ENCODE data around the gene POR.

POR gene

GRCh38 chr7:75985518-75986146 is 70.7 kb downstream of the POR start:
- CTCF ChIA-PET, result interaction anchor here (1.9 kb wide), 1 partner anchor 119 kb away, joined by 6 read pairs; no protein-coding TSS in a partner anchor
- POLR2A ChIA-PET, result no interaction called here
- no peak for TF ChIP-seq L3MBTL2 (conservative IDR thresholded peaks at IDR 0.05)
- no peak for TF ChIP-seq HDGF (IDR thresholded peaks at IDR 0.05; ENCODE audit: borderline replicate concordance)
- no peak for TF ChIP-seq CTBP1 (IDR thresholded peaks at IDR 0.05; ENCODE audit: borderline replicate concordance)
- TF ChIP-seq ARNT (IDR thresholded peaks at IDR 0.05), result no peak
- TF ChIP-seq SP1 (IDR thresholded peaks at IDR 0.05), result no peak
- TF ChIP-seq BHLHE40 (IDR thresholded peaks at IDR 0.05; ENCODE audit: borderline replicate concordance), result no peak
- no peak for TF ChIP-seq FOXA1 (IDR thresholded peaks at IDR 0.05)
- TF ChIP-seq NFRKB (IDR thresholded peaks at IDR 0.05), result no peak
- TF ChIP-seq LEF1 (IDR thresholded peaks at IDR 0.05; ENCODE audit: borderline replicate concordance), result no peak
- no peak for TF ChIP-seq TARDBP (IDR thresholded peaks at IDR 0.05)
- TF ChIP-seq ELF4 (IDR thresholded peaks at IDR 0.05), result no peak
- TF ChIP-seq ZNF384 (IDR thresholded peaks at IDR 0.05), result no peak
- no peak for TF ChIP-seq FOXM1 (IDR thresholded peaks at IDR 0.05; ENCODE audit: borderline replicate concordance)
- no peak for TF ChIP-seq PKNOX1 (IDR thresholded peaks at IDR 0.05)
- no peak for TF ChIP-seq FOXK2 (IDR thresholded peaks at IDR 0.05)
- TF ChIP-seq SUZ12 (IDR thresholded peaks at IDR 0.05), result no peak
- DNase-seq (ENCODE audit: extremely low spot score), result no peak

GRCh38 chr7:75986147-75986781 is 71.3 kb downstream of the POR start:
- ChIA-PET POLR2A (no interaction called here), CTCF (interaction anchor here (1.9 kb wide), 1 partner anchor 120 kb away, joined by 6 read pairs; no protein-coding TSS in a partner anchor)
- DNase-seq (ENCODE audit: extremely low spot score), result no peak
- TF ChIP-seq SP1 (IDR thresholded peaks at IDR 0.05), result no peak
- TF ChIP-seq FOXM1 (IDR thresholded peaks at IDR 0.05; ENCODE audit: borderline replicate concordance), result no peak
- TF ChIP-seq SUZ12 (IDR thresholded peaks at IDR 0.05), result no peak
- no peak for TF ChIP-seq NFRKB (IDR thresholded peaks at IDR 0.05)
- no peak for TF ChIP-seq LEF1 (IDR thresholded peaks at IDR 0.05; ENCODE audit: borderline replicate concordance)
- no peak for TF ChIP-seq FOXA1 (IDR thresholded peaks at IDR 0.05)
- no peak for TF ChIP-seq HDGF (IDR thresholded peaks at IDR 0.05; ENCODE audit: borderline replicate concordance)
- no peak for TF ChIP-seq CTBP1 (IDR thresholded peaks at IDR 0.05; ENCODE audit: borderline replicate concordance)
- no peak for TF ChIP-seq ARNT (IDR thresholded peaks at IDR 0.05)
- TF ChIP-seq ELF4 (IDR thresholded peaks at IDR 0.05), result no peak
- no peak for TF ChIP-seq BHLHE40 (IDR thresholded peaks at IDR 0.05; ENCODE audit: borderline replicate concordance)
- TF ChIP-seq FOXK2 (IDR thresholded peaks at IDR 0.05), result no peak
- no peak for TF ChIP-seq TARDBP (IDR thresholded peaks at IDR 0.05)
- TF ChIP-seq ZNF384 (IDR thresholded peaks at IDR 0.05), result no peak
- no peak for TF ChIP-seq L3MBTL2 (conservative IDR thresholded peaks at IDR 0.05)
- TF ChIP-seq PKNOX1 (IDR thresholded peaks at IDR 0.05), result no peak

GRCh38 chr7:75987026-75987804 is 72.3 kb downstream of the POR start:
- TF ChIP-seq FOXK2 (IDR thresholded peaks at IDR 0.05), result no peak
- TF ChIP-seq PKNOX1 (IDR thresholded peaks at IDR 0.05), result no peak
- no peak for TF ChIP-seq TARDBP (IDR thresholded peaks at IDR 0.05)
- TF ChIP-seq SP1 (IDR thresholded peaks at IDR 0.05), result no peak
- no peak for TF ChIP-seq SUZ12 (IDR thresholded peaks at IDR 0.05)
- TF ChIP-seq ARNT (IDR thresholded peaks at IDR 0.05), result no peak
- TF ChIP-seq L3MBTL2 (conservative IDR thresholded peaks at IDR 0.05), result no peak
- TF ChIP-seq ELF4 (IDR thresholded peaks at IDR 0.05), result no peak
- TF ChIP-seq HDGF (IDR thresholded peaks at IDR 0.05; ENCODE audit: borderline replicate concordance), result no peak
- no peak for TF ChIP-seq ZNF384 (IDR thresholded peaks at IDR 0.05)
- no peak for TF ChIP-seq BHLHE40 (IDR thresholded peaks at IDR 0.05; ENCODE audit: borderline replicate concordance)
- no peak for TF ChIP-seq LEF1 (IDR thresholded peaks at IDR 0.05; ENCODE audit: borderline replicate concordance)
- no peak for TF ChIP-seq NFRKB (IDR thresholded peaks at IDR 0.05)
- no peak for TF ChIP-seq FOXA1 (IDR thresholded peaks at IDR 0.05)
- TF ChIP-seq CTBP1 (IDR thresholded peaks at IDR 0.05; ENCODE audit: borderline replicate concordance), result no peak
- ChIA-PET POLR2A (no interaction called here), CTCF (no interaction called here)
- no peak for DNase-seq (ENCODE audit: extremely low spot score)

GRCh38 chr7:75987805-75988567 is 73.0 kb downstream of the POR start:
- ChIA-PET POLR2A (no interaction called here), CTCF (no interaction called here)
- TF ChIP-seq PKNOX1 (IDR thresholded peaks at IDR 0.05) (no peak), FOXA1 (IDR thresholded peaks at IDR 0.05) (no peak), ELF4 (IDR thresholded peaks at IDR 0.05) (no peak), LEF1 (IDR thresholded peaks at IDR 0.05; ENCODE audit: borderline replicate concordance) (no peak), L3MBTL2 (conservative IDR thresholded peaks at IDR 0.05) (no peak), TARDBP (IDR thresholded peaks at IDR 0.05) (no peak), CTBP1 (IDR thresholded peaks at IDR 0.05; ENCODE audit: borderline replicate concordance) (no peak), NFRKB (IDR thresholded peaks at IDR 0.05) (no peak), FOXM1 (IDR thresholded peaks at IDR 0.05; ENCODE audit: borderline replicate concordance) (no peak), ZNF384 (IDR thresholded peaks at IDR 0.05) (no peak), ARNT (IDR thresholded peaks at IDR 0.05) (no peak), SUZ12 (IDR thresholded peaks at IDR 0.05) (no peak), HDGF (IDR thresholded peaks at IDR 0.05; ENCODE audit: borderline replicate concordance) (no peak)
- no peak for DNase-seq (ENCODE audit: extremely low spot score)
